Heart left ventricle (tissue), 13 donors: ENCODE data around the gene ITGB3.

ENCODE experiments used
- POLR2A ChIP-seq, 2 donors: fragments of 450-650 bp; IDR thresholded peaks; one replicate each; pipeline ENCODE4 v1.6.1; 2017; ENCODE audit warnings: antibody characterized with exemption in 2 of 2, mild to moderate bottlenecking in 2 of 2, moderate library complexity in 2 of 2
- TF ChIP-seq, protein P1 (sequence below), 12 donors: fragments of 200-600 bp; sonication (generic) in 4 of 12; IDR thresholded peaks; one replicate each; pipeline versions ENCODE4 v1.5.0 to v1.8.0; 2018 to 2022; ENCODE audit warnings: antibody characterized with exemption in 12 of 12, mild to moderate bottlenecking in 5 of 12
- donor health status: ischemic (EF 13 %, LVEDD 7.1; RV severe dilation, severe dysfunction).
- donor health status: DM: no; HTN: yes; CAD: no.
- donor health status: DM: no; HTN: no; CAD: no.
- donor health status: ischemic (EF 25% LVEDD 6.9; RV normal size, moderate dysfunction).
- donor health status: ischemic (EF 25% LVEDD 5.7; RV mildly dilated, moderate dysfunction).
- donor health status: ischemic (EF 35%, LVEDD 5.7; RV mildly dilated, moderate dysfunction).
- donor health status: nonischemic (EF 11% LVEDD 7.7; RV severe dilation, severe dysfunction).
- donor health status: DM: yes; HTN: yes; CAD: no.
- donor health status: PGD.
- donor health status: ischemic (EF 29% LVEDD 5.4; RV normal size, mild dysfunction).
- donor health status: nonischemic (EF 23%, LVEDD 6.1; RV moderate dilation, normal function).

DNA sequence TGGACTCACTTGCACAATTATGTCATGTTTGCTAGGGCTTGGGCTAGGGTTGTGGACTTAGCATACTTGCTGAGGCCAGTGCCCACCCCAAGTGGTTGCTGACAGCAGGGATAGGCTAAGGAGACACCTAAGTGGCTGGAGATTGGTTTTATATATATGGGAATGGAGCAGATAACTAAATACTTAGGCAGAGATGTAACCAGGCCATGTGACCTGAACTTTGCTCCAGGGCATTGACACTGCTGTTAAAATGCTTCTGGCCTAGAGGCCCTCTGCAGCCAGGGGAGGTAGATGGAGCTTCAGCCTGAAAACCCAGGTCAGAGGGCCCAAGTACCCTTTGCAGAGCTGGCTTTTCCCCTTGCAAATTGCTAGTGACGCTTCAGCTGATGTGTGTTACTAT is 1.4 kb upstream of the ITGB3 start:
- TF ChIP-seq, protein P1, sequence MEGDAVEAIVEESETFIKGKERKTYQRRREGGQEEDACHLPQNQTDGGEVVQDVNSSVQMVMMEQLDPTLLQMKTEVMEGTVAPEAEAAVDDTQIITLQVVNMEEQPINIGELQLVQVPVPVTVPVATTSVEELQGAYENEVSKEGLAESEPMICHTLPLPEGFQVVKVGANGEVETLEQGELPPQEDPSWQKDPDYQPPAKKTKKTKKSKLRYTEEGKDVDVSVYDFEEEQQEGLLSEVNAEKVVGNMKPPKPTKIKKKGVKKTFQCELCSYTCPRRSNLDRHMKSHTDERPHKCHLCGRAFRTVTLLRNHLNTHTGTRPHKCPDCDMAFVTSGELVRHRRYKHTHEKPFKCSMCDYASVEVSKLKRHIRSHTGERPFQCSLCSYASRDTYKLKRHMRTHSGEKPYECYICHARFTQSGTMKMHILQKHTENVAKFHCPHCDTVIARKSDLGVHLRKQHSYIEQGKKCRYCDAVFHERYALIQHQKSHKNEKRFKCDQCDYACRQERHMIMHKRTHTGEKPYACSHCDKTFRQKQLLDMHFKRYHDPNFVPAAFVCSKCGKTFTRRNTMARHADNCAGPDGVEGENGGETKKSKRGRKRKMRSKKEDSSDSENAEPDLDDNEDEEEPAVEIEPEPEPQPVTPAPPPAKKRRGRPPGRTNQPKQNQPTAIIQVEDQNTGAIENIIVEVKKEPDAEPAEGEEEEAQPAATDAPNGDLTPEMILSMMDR (IDR thresholded peaks at IDR 0.05), result no peak
- no peak for TF ChIP-seq POLR2A (IDR thresholded peaks at IDR 0.05)
